ENCODE data around the gene PIK3C2G. TPM values are rescaled to one million over a fixed set of nuclear protein-coding genes. Genes with fewer than 3 reads are reported as not detected.
A peak's percentile ranks its signal among the peaks of the same experiment; 100 is the strongest.

The PIK3C2G gene
- total RNA-seq, 1 experiment from 2014 or later: not detected

DNA sequence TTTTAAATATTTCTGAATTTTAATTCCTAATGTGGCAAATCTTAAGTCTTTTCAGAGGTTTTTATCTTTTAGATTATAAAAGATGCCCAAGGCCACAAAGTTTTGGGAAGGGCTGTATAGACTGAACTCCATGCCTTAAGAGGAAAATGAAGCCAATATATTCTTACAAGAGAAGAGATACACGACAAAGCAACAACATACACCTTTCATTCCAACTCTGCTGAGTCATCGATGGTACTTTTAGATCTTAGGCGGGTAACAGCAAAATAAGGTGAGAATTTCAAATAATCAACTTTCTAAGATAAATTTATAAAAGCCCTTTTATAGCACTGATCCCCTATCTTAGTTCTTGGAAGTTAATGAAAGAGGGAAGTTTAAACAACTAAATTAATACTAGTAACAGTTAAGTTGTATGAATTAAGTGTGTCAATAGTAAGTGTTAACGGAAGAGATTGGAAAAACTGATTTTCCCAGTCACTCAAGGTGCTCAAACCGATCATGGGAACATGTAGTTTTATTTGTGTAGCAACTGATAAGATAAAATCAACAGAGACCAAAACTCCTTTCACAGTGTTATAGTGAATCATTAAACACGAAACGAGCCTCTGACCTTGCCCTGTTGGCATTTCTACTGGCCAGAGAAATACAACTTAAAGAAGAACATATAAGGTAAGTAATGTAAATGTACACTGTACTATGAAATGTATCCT lies 18.8 kb upstream of the PIK3C2G start:
- no peaks in the 10 kb centered on the region for H3K4me1 ChIP-seq (ENCODE audit: insufficient read depth, low read length, poor library complexity, severe bottlenecking)
- H3K4me3 ChIP-seq (ENCODE audit: low read depth, low read length, poor library complexity, severe bottlenecking): no peak overlapping the region
- H3K27me3 ChIP-seq (replicated peaks; ENCODE audit: insufficient read depth, low read depth, low read length, poor library complexity): no peaks in the 10 kb centered on the region
- H3K27ac ChIP-seq (ENCODE audit: low read depth, low read length, poor library complexity, severe bottlenecking): no peak overlapping the region
- no peak for DNase-seq (ENCODE audit: low spot score)
- POLR2A ChIA-PET (ENCODE audit: low non-redundant PET): no interaction called here
- no peaks in the 10 kb centered on the region for H3K36me3 ChIP-seq (ENCODE audit: insufficient read depth, low read length, poor library complexity, severe bottlenecking)
- intact Hi-C loops (cut with micrococcal nuclease; ENCODE audit: unreplicated experiment): no loop called here
- CTCF ChIA-PET: no interaction called here
- no peaks in the 10 kb centered on the region for H3K9me3 ChIP-seq (ENCODE audit: low read depth, low read length, poor library complexity, severe bottlenecking)
- TF ChIP-seq, protein P1, sequence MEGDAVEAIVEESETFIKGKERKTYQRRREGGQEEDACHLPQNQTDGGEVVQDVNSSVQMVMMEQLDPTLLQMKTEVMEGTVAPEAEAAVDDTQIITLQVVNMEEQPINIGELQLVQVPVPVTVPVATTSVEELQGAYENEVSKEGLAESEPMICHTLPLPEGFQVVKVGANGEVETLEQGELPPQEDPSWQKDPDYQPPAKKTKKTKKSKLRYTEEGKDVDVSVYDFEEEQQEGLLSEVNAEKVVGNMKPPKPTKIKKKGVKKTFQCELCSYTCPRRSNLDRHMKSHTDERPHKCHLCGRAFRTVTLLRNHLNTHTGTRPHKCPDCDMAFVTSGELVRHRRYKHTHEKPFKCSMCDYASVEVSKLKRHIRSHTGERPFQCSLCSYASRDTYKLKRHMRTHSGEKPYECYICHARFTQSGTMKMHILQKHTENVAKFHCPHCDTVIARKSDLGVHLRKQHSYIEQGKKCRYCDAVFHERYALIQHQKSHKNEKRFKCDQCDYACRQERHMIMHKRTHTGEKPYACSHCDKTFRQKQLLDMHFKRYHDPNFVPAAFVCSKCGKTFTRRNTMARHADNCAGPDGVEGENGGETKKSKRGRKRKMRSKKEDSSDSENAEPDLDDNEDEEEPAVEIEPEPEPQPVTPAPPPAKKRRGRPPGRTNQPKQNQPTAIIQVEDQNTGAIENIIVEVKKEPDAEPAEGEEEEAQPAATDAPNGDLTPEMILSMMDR (conservative IDR thresholded peaks at IDR 0.05; ENCODE audit: low read depth, low read length): no peak
- TF ChIP-seq EZH2 (IDR thresholded peaks at IDR 0.05; ENCODE audit: borderline replicate concordance, low read depth, low read length, poor library complexity, severe bottlenecking): no peak
- BruUV-seq (replicated peaks): no TSS peak

DNA sequence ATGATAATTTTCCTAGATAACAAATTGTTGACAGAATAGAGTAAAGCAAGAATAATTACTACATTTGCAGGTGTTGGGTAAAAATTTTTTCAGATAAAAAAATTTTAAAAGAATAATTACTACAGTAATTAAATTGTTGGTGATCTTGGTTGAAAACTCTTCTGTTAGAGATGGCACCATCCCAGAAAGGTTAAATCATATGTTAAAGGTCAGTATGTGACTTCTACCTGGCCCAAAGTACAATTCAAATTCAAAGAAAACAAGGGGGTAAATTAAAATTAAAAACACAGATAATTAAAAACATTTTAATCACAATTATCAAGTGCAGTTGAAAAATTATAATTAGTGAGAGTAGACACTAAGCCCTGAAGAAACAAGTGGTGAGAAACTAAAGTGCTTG lies 18.1 kb upstream of the PIK3C2G start:
- POLR2A ChIA-PET (ENCODE audit: low non-redundant PET): no interaction called here
- BruUV-seq (replicated peaks): no TSS peak
- intact Hi-C loops (cut with micrococcal nuclease; ENCODE audit: unreplicated experiment): no loop called here
- TF ChIP-seq EZH2 (IDR thresholded peaks at IDR 0.05; ENCODE audit: borderline replicate concordance, low read depth, low read length, poor library complexity, severe bottlenecking): no peak
- TF ChIP-seq, protein P1 (conservative IDR thresholded peaks at IDR 0.05; ENCODE audit: low read depth, low read length): no peak
- Histone ChIP-seq H3K4me3 (ENCODE audit: low read depth, low read length, poor library complexity, severe bottlenecking) (no peak overlapping the region), H3K4me1 (ENCODE audit: insufficient read depth, low read length, poor library complexity, severe bottlenecking) (no peaks in the 10 kb centered on the region), H3K27me3 (replicated peaks; ENCODE audit: insufficient read depth, low read depth, low read length, poor library complexity) (no peaks in the 10 kb centered on the region), H3K9me3 (ENCODE audit: low read depth, low read length, poor library complexity, severe bottlenecking) (no peaks in the 10 kb centered on the region), H3K27ac (ENCODE audit: low read depth, low read length, poor library complexity, severe bottlenecking) (no peak overlapping the region), H3K36me3 (ENCODE audit: insufficient read depth, low read length, poor library complexity, severe bottlenecking) (no peaks in the 10 kb centered on the region)
- CTCF ChIA-PET: no interaction called here
- no peak for DNase-seq (ENCODE audit: low spot score)

DNA sequence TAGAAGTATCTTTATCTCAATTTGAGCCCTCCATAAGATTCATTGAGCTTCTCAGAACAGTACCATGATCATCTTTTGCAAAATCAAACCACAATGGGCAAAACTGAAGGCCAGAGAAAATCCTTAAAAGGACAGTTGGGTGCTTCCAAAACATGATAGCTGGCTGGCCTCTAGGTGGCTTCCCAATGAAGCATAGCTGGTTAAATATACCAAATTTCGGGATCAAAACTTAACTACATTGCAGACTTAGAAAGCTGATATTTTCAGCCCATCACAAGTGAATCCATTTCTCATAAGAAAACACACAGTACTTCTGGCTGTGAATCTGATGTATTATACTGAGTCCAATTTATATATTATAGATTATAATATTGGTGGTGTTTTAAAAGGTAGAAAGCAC lies 15.3 kb upstream of the PIK3C2G start:
- ChIA-PET CTCF (no interaction called here), POLR2A (ENCODE audit: low non-redundant PET) (no interaction called here)
- no peak overlapping the region for H3K4me3 ChIP-seq (ENCODE audit: low read depth, low read length, poor library complexity, severe bottlenecking)
- no peaks in the 10 kb centered on the region for H3K36me3 ChIP-seq (ENCODE audit: insufficient read depth, low read length, poor library complexity, severe bottlenecking)
- no peaks in the 10 kb centered on the region for H3K4me1 ChIP-seq (ENCODE audit: insufficient read depth, low read length, poor library complexity, severe bottlenecking)
- TF ChIP-seq, protein P1 (conservative IDR thresholded peaks at IDR 0.05; ENCODE audit: low read depth, low read length): peak; percentile 26; the same call in 1 of the 2 replicates
- TF ChIP-seq EZH2 (IDR thresholded peaks at IDR 0.05; ENCODE audit: borderline replicate concordance, low read depth, low read length, poor library complexity, severe bottlenecking): no peak
- no TSS peak for BruUV-seq (replicated peaks)
- H3K27me3 ChIP-seq (replicated peaks; ENCODE audit: insufficient read depth, low read depth, low read length, poor library complexity): no peaks in the 10 kb centered on the region
- H3K27ac ChIP-seq (ENCODE audit: low read depth, low read length, poor library complexity, severe bottlenecking): no peak overlapping the region
- no peaks in the 10 kb centered on the region for H3K9me3 ChIP-seq (ENCODE audit: low read depth, low read length, poor library complexity, severe bottlenecking)
- no peak for DNase-seq (ENCODE audit: low spot score)
- intact Hi-C loops (cut with micrococcal nuclease; ENCODE audit: unreplicated experiment): no loop called here

All from A673 (cell line).